Measurements from ENCODE around the gene NPPB. TPM values are rescaled to one million over a fixed set of nuclear protein-coding genes. Genes with fewer than 3 reads are reported as not detected.

Gene NPPB
- total and polyA plus RNA-seq, 2 of the 8 experiments (the other 6 are each of a cell fraction or from before 2014, with no cell fraction given), result 0.36 to 0.91 TPM

- Histone ChIP-seq H3K9ac (replicated peaks in 1 of 4; ENCODE audit: extremely low read depth in 1 of 4, low read depth in 3 of 4, low read length in 3 of 4) (no peak overlapping the region), H2BK15ac (ENCODE audit: low read length) (peak overlapping the region; percentile 72; the same call in 1 of the 2 replicates), H3K79me2 (ENCODE audit: control insufficient read depth in 1 of 2, insufficient read depth in 2 of 2, low read length in 2 of 2) (no peaks in the 10 kb centered on the region), H2BK20ac (ENCODE audit: low read length) (no peak overlapping the region), H3K4ac (replicated peaks; ENCODE audit: insufficient read length, low read depth, low read length) (no peak overlapping the region), H3K27ac (ENCODE audit: low read depth, low read length) (no peak overlapping the region), H3K4me3 (ENCODE audit: extremely low read depth in 1 of 4, insufficient read depth in 2 of 4, low read depth in 3 of 4, low read length in 4 of 4) (no peak overlapping the region), H3K9me3 (ENCODE audit: insufficient read depth in 2 of 2, low read depth in 1 of 2, low read length in 1 of 2) (peaks cover 0 to 2% of the 10 kb centered on the region in 2 experiments; a peak in 2 of 4 replicates), H3K4me1 (replicated peaks in 1 of 4; ENCODE audit: control insufficient read depth in 3 of 4, insufficient read depth in 4 of 4, low read length in 3 of 4) (peaks cover 0 to 10% (median 7%) of the 10 kb centered on the region in 4 experiments; a peak in 6 of 7 replicates), H3K79me1 (ENCODE audit: low read depth, low read length) (no peaks in the 10 kb centered on the region), H3K36me3 (ENCODE audit: control insufficient read depth in 2 of 4, insufficient read depth in 4 of 4, low read length in 3 of 4) (no peaks in the 10 kb centered on the region), H4K91ac (replicated peaks; ENCODE audit: insufficient read length, low read length) (no peak overlapping the region), H3K27me3 (replicated peaks in 1 of 4; ENCODE audit: control insufficient read depth in 3 of 4, extremely low read depth in 1 of 4, insufficient read depth in 3 of 4, low read length in 3 of 4) (no peaks in the 10 kb centered on the region), H3K56ac (replicated peaks; ENCODE audit: insufficient read length, low read depth, low read length) (no peak overlapping the region), H2AFZ (ENCODE audit: low read length) (no peak overlapping the region), H2AK5ac (ENCODE audit: low read depth, low read length) (peak overlapping the region; percentile 82; the same call in 1 of the 2 replicates), H4K20me1 (replicated peaks in 1 of 2; ENCODE audit: control insufficient read depth in 1 of 2, insufficient read depth in 2 of 2, low read length in 2 of 2) (no peaks in the 10 kb centered on the region), H4K8ac (ENCODE audit: extremely low read depth, insufficient read depth, low read length) (no peak overlapping the region), H3K14ac (ENCODE audit: insufficient read length) (no peak overlapping the region), H3K18ac (ENCODE audit: extremely low read depth, low read length) (no peak overlapping the region), H4K5ac (ENCODE audit: insufficient read length, low read depth, low read length) (no peak overlapping the region), H3K23me2 (ENCODE audit: low read depth, low read length) (no peaks in the 10 kb centered on the region), H3K23ac (ENCODE audit: insufficient read length) (no peak overlapping the region), H3K4me2 (ENCODE audit: insufficient read depth in 1 of 2, low read depth in 2 of 2, low read length in 2 of 2) (no peak overlapping the region), H2BK12ac (ENCODE audit: low read depth, low read length) (peak overlapping the region; percentile 29; the same call in 1 of the 2 replicates), H2BK5ac (ENCODE audit: low read depth, low read length) (0 out of 2 replicates have a peak overlapping the region, but pooled peaks have one; percentile 16), H2BK120ac (replicated peaks; ENCODE audit: low read depth, low read length) (no peak overlapping the region)
- FAIRE-seq (no peak), DNase-seq (ENCODE audit: low read depth in 1 of 2, low spot score in 2 of 2) (no peak)
- TF ChIP-seq E2F6 (IDR thresholded peaks at IDR 0.05) (no peak), EZH2 (IDR thresholded peaks at IDR 0.05; ENCODE audit: low read depth, low read length, severe bottlenecking) (no peak), CTBP2 (IDR thresholded peaks at IDR 0.05; ENCODE audit: borderline replicate concordance, insufficient read depth, insufficient read length, low read length) (no peak), FOSL1 (IDR thresholded peaks at IDR 0.05; ENCODE audit: insufficient read depth, low read depth, low read length) (no peak), USF2 (IDR thresholded peaks at IDR 0.05; ENCODE audit: low read length) (no peak), JUND (IDR thresholded peaks at IDR 0.05; ENCODE audit: low read length) (no peak), SP1 (IDR thresholded peaks at IDR 0.05; ENCODE audit: low read depth, low read length) (no peak), NANOG (IDR thresholded peaks at IDR 0.05; ENCODE audit: insufficient read depth, low read depth, low read length, poor library complexity, severe bottlenecking) (no peak)
- 92% methylated on average over 7 of the region's 12 CpGs; no CpG with 5 or more reads in 1 of the 2 experiments for WGBS, 2 experiments (ENCODE audit: extremely low coverage in 1 of 2, insufficient coverage in 1 of 2, insufficient read length in 1 of 2, insufficient replicate concordance in 2 of 2, low coverage in 1 of 2, low lambda C conversion rate in 2 of 2, missing lambda C conversion rate in 1 of 2)
- ChIA-PET POLR2A (ENCODE audit: partially characterized antibody) (interaction anchor here (0.9 to 9.5 kb wide), 4 partner anchors 25 to 126 kb away, joined by 3 to 109 read pairs (median 4); partner anchors contain the start of gene NPPA), CTCF (ENCODE audit: partially characterized antibody) (interaction anchor here (1.0 to 6.2 kb wide), 11 partner anchors 8 to 40 kb away, joined by 3 to 46 read pairs (median 6); partner anchors contain the start of genes NPPA and NPPB)
Measured at GRCh38 chr1:11880181-11880575, 21.4 kb upstream of the NPPB start.

All from H1 (cell line).